ENCODE data around the gene LEP. TPM values are rescaled to one million over a fixed set of nuclear protein-coding genes. Genes with fewer than 3 reads are reported as not detected.
A peak's percentile ranks its signal among the peaks of the same experiment; 100 is the strongest.

The LEP gene
- polyA plus RNA-seq, 3 donors = 0.12 to 0.13 TPM; not detected in 1

DNA sequence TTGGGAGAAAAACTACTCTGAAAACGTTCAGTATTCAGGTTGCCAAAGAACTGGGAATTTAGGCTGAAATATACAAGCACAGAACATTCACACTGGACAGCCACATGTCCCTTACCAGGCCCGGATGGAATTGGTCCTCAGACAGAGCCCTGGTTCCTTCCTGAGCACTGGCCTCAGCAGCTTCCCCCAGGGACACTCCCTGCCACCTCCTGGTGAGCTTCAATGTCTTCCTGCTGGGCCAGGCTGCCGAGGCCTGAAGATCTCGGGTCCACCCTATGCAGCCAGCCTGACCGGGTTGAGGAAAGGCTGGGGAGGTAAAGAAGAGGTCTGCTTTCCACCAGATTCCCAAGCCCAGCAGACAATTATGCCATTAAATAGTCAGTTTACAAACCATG lies 24.8 kb downstream of the LEP start:
- intact Hi-C loops (cut with micrococcal nuclease) = no loop called here
- no peak overlapping the region for H3K4me3 ChIP-seq (replicated peaks in 1 of 3; ENCODE audit: low read depth in 2 of 3, low read length in 3 of 3)
- no peaks in the 10 kb centered on the region for H3K79me2 ChIP-seq (ENCODE audit: insufficient read depth, low read length)
- H3K9me3 ChIP-seq (replicated peaks in 1 of 2; ENCODE audit: control insufficient read depth in 1 of 2, insufficient read depth in 1 of 2, low read length in 2 of 2) = no peaks in the 10 kb centered on the region
- Mint-ChIP-seq H3K4me3 (no peak overlapping the region), H3K27ac (peak overlapping the region in 2 of 7 donors; percentile 22 to 28), H3K36me3 (no peaks in the 10 kb centered on the region), H3K9me3 (peaks cover 0 to 7% (median 2%) of the 10 kb centered on the region in 7 donors), H3K4me1 (peaks cover 4% of the 10 kb centered on the region), H3K27me3 (ENCODE audit: low read depth in 3 of 3) (peaks cover 4 to 16% (median 6%) of the 10 kb centered on the region in 3 donors)
- H3K27me3 ChIP-seq (ENCODE audit: control insufficient read depth in 2 of 2, insufficient read depth in 2 of 2, low read length in 2 of 2) = peaks cover 0 to 5% of the 10 kb centered on the region in 2 donors
- TF ChIP-seq, protein P1, sequence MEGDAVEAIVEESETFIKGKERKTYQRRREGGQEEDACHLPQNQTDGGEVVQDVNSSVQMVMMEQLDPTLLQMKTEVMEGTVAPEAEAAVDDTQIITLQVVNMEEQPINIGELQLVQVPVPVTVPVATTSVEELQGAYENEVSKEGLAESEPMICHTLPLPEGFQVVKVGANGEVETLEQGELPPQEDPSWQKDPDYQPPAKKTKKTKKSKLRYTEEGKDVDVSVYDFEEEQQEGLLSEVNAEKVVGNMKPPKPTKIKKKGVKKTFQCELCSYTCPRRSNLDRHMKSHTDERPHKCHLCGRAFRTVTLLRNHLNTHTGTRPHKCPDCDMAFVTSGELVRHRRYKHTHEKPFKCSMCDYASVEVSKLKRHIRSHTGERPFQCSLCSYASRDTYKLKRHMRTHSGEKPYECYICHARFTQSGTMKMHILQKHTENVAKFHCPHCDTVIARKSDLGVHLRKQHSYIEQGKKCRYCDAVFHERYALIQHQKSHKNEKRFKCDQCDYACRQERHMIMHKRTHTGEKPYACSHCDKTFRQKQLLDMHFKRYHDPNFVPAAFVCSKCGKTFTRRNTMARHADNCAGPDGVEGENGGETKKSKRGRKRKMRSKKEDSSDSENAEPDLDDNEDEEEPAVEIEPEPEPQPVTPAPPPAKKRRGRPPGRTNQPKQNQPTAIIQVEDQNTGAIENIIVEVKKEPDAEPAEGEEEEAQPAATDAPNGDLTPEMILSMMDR (IDR thresholded peaks at IDR 0.05) = no peak
- WGBS (ENCODE audit: insufficient coverage) = 100% methylated on average over 1 of the region's 5 CpGs
- no peak overlapping the region for H2AFZ ChIP-seq (ENCODE audit: insufficient read depth, low read depth, low read length, poor library complexity, severe bottlenecking)
- no peaks in the 10 kb centered on the region for H3K36me3 ChIP-seq (replicated peaks in 1 of 2; ENCODE audit: control insufficient read depth in 1 of 2, insufficient read depth in 2 of 2, low read length in 2 of 2)
- no peak overlapping the region for H3K27ac ChIP-seq (ENCODE audit: low read depth in 1 of 2, low read length in 2 of 2)
- no peaks in the 10 kb centered on the region for H4K20me1 ChIP-seq (ENCODE audit: insufficient read depth, low read length)
- H3K4me1 ChIP-seq (ENCODE audit: control insufficient read depth in 1 of 2, insufficient read depth in 2 of 2, low read length in 2 of 2) = peaks cover 1 to 5% of the 10 kb centered on the region in 2 donors
- no peak overlapping the region for H3K9ac ChIP-seq (ENCODE audit: insufficient read depth, low read length, poor library complexity, severe bottlenecking)
- no peak for DNase-seq
- no peak overlapping the region for H3K4me2 ChIP-seq (replicated peaks; ENCODE audit: extremely low read depth, low read length, poor library complexity, severe bottlenecking)

DNA sequence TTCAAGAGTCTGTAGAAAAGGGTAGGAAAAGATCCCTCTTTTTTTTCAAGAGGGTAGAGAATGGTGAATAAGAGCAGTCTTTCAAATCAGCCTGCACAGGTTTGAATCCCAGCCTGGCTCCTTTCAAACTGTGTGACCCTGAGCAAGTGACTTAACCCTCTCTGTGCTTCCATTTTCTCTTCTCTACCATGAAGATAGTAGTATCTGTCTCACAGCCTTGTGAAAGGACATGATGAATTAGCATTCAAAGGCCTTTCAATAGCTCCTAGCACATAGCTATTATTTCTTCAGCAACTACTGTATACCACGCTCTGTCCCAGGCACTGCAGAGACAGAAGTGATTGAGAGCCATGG lies 25.4 kb downstream of the LEP start:
- Histone ChIP-seq H3K4me1 (ENCODE audit: control insufficient read depth in 1 of 2, insufficient read depth in 2 of 2, low read length in 2 of 2) (peaks cover 7 to 11% of the 10 kb centered on the region in 2 donors), H3K4me3 (replicated peaks in 1 of 3; ENCODE audit: low read depth in 2 of 3, low read length in 3 of 3) (no peak overlapping the region), H3K9me3 (replicated peaks in 1 of 2; ENCODE audit: control insufficient read depth in 1 of 2, insufficient read depth in 1 of 2, low read length in 2 of 2) (peaks cover 0 to 5% of the 10 kb centered on the region in 2 donors), H3K27me3 (ENCODE audit: control insufficient read depth in 2 of 2, insufficient read depth in 2 of 2, low read length in 2 of 2) (peaks cover 0 to 10% of the 10 kb centered on the region in 2 donors), H3K4me2 (replicated peaks; ENCODE audit: extremely low read depth, low read length, poor library complexity, severe bottlenecking) (no peak overlapping the region), H3K36me3 (replicated peaks in 1 of 2; ENCODE audit: control insufficient read depth in 1 of 2, insufficient read depth in 2 of 2, low read length in 2 of 2) (no peaks in the 10 kb centered on the region), H3K27ac (ENCODE audit: low read depth in 1 of 2, low read length in 2 of 2) (no peak overlapping the region), H3K9ac (ENCODE audit: insufficient read depth, low read length, poor library complexity, severe bottlenecking) (no peak overlapping the region), H3K79me2 (ENCODE audit: insufficient read depth, low read length) (no peaks in the 10 kb centered on the region), H2AFZ (ENCODE audit: insufficient read depth, low read depth, low read length, poor library complexity, severe bottlenecking) (no peak overlapping the region), H4K20me1 (ENCODE audit: insufficient read depth, low read length) (no peaks in the 10 kb centered on the region)
- no peak overlapping the region for H3K4me3 Mint-ChIP-seq
- 100% methylated on average over 1 of the region's 1 CpG for WGBS (ENCODE audit: insufficient coverage)
- peaks cover 9 to 22% (median 11%) of the 10 kb centered on the region in 3 donors for H3K27me3 Mint-ChIP-seq (ENCODE audit: low read depth in 3 of 3)
- no peaks in the 10 kb centered on the region for H3K36me3 Mint-ChIP-seq
- DNase-seq = no peak
- peaks cover 10% of the 10 kb centered on the region for H3K4me1 Mint-ChIP-seq
- TF ChIP-seq, protein P1 (IDR thresholded peaks at IDR 0.05) = no peak
- intact Hi-C loops (cut with micrococcal nuclease) = no loop called here
- peaks cover 0 to 10% (median 2%) of the 10 kb centered on the region in 7 donors for H3K9me3 Mint-ChIP-seq
- H3K27ac Mint-ChIP-seq = no peak overlapping the region
